Activated CD4-positive, alpha-beta T cell treated with anti-CD3 and anti-CD28 coated beads, Interleukin-10, Interleukin-2, amounts not matched to agents 100 ng/mL and 50 ng/mL, durations not matched to agents 16 hours and 8 hours (primary cell): Measurements from ENCODE around the gene RCL1.

Source experiments
- DNase-seq: peaks from one replicate; pipeline ENCODE4 v3.0.0-alpha.2; 2020

Gene RCL1

DNA sequence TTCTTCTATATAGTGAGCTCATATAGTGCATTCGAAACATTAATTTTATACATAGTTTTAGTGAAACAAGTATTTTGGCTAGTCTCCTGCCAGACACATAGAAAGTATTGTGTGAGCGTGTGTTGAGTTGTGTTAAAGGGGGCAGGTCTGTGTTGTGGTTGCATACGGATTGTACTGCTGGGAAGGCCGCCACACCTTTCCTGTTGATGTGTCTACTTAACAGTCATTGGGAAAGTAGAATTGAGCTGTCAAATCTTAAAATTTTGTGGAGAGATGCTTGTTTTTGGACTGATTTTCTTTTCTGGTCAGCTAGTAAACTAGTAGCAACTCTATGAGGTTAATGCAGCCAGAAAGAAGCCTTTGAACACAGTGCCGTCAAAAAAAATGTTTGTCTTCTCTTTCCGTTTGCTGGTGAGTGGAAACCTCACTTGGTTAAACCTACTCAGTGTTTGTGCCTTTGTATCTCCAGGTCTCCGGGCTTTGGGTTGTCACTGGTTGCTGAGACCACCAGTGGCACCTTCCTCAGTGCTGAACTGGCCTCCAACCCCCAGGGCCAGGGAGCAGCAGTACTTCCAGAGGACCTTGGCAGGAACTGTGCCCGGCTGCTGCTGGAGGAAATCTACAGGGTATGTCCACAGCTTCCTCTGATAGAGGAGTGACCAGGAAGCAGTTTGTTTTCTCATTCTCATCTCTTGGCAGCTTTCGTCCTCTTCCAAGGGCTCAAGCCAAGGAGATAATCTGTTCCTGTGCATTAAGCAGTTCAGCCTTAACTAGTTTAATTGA, 51.5 kb downstream of the RCL1 start:
- peak; percentile 58 for DNase-seq

DNA sequence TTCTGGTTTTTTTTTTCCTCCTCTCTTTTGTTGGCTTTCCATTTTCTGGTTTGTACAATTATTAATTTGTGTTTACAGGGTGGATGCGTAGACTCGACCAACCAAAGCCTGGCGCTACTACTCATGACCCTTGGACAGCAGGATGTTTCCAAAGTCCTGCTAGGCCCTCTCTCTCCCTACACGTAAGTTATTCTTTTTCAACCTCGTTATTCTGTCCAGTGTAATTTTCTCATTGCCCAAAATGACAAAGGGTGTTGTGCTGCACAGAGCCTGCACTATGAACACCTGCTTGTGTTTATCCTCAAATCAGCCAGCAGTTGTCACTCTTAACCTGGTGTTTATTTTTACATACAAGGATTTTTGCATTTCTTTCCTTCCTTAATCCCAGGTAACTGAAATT, 56.6 kb downstream of the RCL1 start:
- no peak for DNase-seq

DNA sequence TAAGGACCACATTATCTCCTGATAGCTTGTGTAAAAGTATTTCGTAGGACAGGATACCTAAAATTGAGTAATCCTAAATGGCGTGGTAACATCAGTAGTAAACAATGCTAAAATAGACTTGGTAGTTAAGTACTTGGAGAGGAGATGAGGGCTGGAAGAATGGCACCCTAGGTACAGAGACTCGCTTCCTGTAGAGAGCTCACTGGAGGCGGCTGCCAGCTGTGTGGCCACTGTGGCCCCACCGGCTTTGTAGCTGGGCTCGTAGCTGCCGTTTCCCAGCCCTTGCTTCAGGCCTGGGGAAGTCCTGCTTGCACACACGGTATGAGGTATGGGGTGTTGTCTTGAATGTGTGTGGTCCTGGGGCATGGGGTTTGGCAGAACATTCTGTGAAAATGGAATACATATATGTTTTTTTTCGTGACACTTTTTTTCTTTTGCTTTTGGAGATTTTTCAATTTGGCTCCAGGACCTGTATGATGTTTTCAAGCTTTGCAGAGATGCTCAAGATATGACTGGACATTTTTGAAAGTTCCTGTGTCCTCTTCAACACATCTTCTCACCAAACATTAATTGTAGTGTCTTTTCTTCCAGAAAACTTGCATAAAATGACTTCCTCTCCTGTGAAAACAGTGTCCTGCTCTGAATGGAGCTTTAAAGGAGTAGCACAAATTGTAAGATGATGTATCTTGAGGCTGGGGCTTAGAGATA, 58.0 kb downstream of the RCL1 start:
- DNase-seq = no peak

DNA sequence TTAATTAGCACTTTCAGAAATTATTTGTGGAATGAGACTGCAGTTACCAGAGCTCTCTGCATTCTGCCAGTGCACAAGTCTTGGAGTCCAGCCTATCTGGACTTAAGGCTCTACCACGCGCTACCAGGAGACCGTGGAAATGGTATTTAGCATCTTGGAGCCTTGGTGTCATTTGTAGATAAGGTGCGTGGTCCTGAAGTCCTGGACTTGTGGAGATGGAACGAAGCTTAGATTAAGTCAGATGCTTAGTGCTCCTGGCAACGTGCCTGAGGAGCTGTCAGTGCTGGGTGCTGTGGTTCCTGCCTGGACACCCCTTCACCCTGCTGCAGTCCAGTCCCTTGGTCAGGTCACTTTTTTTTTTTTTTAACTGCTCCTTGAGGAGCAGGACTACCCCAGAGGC, 59.7 kb downstream of the RCL1 start:
- no peak for DNase-seq

DNA sequence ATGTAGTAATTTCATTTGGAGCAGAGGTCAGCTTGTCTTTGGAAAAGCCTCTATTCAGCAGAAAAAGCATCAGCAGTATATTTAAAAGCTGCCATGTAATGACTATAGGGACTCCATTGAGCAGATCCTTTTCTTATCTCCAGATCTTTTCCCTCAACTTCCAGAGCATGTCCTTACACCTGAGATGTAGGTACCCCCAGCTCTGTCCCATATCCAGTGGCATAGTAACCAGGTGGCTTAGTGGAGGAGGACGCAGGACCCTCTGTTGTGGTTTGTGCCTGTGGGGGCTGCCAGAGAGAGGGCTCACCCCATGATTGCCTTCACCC, 61.5 kb downstream of the RCL1 start:
- no peak for DNase-seq

DNA sequence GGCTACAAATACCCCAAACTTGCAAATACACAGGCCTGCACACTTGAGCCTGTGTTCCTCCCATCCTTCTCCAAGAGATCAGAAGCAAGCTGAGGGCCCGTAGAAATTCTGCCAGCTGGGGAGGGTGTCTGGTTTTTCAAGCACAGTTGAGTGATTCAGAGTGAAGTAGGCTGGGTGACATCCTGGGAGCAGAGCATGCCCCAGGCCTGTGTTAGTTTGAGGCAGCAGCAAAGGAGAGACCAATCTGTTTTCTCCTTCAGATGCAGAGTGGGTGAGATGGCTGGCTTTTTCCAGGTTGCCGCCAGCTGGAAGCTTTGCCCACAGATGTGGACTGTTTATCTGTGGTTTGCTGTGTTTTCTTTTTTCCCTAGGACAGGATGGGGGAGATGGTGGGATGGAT, 63.1 kb downstream of the RCL1 start:
- DNase-seq = no peak

DNA sequence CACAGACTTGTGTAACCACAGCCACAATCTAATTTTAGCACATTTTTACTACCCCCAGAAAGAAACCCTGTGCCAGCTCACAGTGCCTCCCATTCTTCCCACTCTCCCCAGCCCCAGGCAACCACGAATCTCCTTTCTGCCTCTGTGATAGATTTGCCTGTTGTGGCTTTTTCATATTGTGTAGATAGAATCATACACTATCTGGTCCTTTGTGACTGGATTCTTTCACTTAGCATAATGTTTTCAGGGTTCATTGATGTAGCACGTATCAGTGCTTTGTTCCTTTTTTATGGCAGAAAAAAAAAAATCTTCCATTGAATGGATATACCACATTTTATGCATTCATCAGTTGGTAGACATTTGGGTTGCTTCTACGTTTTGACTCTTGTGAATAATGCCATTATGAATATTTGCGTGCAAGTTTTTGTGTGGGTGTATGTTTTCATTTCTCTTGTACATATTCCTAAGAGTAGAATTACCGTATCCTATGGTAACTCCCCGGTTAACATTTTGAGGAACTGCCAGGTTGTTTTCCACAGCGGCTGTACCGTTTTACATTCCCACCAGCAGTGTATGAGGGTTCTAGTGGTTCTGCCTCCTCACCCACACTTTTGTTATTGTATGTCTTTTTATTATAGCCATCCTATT, 64.5 kb downstream of the RCL1 start:
- no peak for DNase-seq

DNA sequence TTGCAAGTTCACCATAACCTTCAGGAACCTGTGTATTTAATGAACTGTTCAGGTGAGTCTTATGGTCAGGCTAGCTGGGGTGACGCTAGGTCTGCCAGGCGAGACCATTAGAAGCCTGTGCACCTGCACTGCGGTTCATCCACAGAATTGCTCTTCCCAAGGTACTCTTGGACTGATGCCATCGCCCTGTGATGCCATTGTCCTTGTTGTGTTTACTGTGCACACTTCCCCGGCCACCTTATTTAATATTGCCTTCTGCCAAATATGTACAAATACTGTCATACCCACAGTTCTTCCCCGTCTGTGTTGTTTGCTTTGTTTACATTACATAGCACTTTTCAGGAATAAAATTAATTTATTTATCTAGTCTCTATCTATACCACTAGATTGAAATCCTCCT, 66.3 kb downstream of the RCL1 start:
- no peak for DNase-seq

DNA sequence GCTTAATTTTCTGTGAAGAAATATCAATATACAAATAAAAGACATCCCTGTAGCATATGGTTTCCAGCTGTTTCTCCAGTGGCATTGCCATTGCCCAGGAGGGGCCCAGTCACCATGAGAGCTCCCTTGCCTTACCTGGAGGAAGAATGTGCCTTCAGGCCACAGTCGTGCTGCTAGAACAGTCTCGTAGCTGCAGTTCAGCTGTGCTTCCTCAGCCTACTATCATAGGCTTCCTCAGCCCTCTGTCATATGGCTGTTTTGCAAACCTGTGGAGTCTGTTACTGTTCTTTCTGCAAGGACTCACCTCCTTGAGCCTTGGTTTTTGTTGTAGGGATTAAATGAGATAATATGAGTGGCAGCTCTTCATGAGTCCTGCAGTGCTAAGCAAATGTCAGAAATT, 67.6 kb downstream of the RCL1 start:
- no peak for DNase-seq

DNA sequence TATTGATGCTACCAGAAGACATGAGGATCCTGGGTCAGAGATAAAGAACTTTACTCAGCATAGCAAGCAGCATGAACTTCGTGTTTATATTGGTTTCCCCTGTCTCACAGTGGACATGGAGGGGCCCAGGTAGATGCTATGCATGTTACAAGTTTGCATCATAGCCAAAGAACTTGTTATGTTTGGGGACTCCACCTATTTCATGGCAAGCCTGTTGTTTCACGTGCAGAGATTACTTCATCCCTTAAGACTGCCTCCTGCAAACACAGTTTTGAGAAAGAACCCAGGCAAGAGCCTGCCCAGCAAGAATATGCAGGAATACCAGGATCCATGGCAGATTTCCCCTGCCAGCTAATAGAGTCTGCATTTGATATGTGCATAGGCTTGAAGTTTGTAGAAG, 68.4 kb downstream of the RCL1 start:
- DNase-seq = no peak

DNA sequence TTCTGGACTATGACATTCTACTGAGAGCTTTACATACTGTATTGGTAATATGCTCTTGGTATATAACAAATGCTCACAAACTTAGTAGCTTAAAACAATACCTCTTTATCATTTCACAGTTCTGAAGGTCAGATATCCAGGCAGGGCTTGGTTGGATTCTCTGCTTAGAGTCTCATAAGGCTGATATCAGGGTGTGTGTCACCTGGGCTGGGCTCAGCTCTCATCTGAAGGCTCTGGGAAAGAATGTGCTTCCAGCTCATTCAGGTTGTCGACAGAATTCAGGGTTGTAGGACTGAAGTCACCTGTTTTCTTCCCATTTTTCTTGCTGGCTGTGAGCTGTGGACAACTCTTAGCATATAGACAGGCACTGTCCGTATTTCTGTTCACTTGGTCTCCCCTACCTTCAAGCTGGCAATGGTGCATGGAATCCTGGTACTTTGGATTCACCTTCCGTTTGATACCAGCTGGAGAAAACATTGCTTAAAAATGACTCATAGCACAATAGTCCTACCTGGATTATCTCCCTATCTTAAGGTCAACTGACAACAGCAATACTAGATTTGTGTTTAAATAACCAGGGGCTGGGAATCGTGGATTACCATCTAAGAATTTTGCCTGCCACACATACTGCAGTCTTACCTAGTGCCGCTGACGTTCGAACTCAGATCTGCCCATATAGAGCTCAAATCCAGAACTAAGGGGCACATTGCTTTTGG, 69.2 kb downstream of the RCL1 start:
- no peak for DNase-seq

DNA sequence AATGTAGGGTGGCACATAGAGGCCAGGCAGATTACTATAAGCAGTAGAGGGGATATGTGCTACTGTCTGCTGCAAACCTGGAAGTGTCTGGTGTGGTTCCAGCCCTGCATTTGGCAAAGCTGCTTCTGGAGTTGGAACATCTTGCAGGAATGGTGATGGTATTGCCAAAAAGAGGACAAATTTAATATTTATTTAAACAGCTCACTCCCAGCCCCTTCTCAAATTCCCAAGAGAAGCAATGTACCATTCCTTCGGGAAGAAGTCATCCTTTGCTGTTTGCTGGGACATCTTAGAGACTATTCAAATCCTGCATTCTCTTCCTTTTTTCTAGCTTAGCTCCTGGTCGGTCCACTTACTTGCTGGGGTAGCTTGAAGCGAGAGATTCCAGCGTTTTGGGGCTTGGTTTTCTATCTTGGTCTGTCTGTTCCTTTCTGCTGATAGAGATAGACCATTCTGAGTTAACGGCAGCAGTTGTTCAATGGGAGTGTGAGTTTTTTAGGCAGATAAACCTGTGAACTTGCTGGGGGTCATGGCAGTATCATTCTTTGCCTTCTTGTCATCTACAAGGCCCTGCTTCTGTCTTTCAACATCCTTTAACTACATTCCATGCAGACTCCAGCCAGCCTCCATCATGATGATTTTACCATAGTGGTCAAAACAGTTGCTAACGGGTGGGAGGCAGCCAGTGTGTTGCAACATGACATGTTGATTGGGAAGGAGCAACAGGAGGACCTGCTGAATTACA, 69.9 kb downstream of the RCL1 start:
- no peak for DNase-seq

DNA sequence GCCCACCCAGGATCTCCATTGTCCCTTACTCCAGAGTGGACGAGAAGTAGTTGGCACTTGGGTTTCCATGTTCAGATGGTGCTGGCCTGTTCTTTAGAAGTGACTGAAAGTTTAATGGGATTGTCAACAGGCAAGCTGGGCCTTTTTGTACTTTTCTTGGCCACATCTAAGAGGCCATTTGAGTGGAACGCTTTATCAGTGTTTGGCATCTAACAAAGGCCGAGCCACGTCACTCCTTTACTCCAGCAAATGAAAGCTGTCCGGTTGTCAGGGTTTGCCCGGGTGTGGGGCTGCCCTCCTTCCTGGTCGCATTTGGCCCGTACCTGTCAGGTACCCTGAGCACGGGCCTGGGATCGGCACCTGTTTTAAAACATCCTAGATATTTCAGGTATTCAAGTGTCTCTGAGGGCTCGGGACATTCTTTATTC, 71.5 kb downstream of the RCL1 start:
- no peak for DNase-seq

DNA sequence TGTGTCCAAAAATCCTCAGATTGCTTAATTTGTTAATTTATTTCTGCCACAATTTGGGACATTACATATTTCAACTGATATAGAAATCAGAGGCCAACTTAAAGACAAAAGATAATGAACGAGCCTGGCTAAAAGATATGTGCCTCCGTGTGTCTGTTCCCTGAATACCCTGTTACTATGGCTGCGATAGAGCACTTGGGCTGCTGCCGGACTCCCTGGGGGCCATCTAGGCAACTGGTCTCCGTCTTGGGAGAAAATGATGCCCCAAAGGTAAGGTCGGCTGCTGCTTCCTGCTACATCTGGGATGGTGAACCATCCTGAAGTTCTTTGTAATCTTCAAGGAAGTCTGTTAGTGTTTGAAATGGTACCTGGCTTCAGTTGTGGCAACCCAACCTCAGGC, 72.0 kb downstream of the RCL1 start:
- DNase-seq = no peak

DNA sequence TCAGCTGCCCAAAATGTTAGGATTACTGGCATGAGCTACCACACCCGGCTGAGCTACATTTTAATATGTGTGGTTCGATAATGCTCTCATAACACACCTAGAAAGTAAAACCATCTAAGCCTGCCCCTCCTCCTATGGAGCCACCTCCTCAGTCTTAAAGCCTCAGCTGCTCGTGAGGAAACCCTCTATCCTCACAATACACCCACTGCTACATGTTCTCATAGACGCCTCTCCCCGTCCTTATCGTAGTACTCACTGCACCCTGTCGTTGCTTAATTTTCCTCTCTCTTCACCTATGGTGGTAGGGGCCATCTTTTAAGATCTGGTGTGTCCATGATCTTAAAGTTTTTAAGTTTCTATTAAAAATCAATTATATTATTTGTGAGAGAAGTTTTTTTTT, 72.9 kb downstream of the RCL1 start:
- peak; percentile 69 for DNase-seq

DNA sequence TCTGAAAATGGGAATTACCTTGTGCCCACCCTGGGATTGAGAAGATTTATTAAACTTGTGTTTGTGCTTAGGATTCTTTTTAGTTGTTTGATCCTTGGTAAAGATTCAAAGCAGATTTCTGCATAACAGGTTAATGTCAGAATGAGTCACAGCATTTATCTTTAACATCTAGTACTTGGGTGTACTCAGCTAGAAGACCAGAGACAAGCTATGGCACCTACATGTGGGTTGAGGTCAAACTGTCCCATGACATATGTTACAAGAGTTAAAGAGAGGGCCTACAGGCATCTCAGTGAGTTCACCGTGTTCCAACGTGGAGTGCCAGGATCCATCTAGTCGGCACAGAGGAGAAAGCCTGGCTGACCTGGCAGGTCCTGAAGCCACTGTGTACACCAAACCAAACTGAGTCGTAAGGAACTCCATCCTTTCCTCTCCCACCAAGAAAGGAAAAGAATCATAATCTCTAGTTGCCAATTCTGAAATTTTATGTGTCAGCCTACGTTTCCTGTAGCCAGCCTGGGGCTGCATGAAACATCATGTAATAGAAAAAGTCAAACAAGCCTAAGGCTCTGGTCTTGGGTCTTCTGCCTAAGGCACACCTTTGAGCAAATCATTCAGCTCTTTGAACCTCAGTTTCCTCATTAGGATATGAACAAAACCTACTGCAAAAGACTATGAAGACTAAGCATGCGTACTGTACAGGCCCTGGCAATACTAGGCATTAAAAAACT, 73.7 kb downstream of the RCL1 start:
- DNase-seq = peak; percentile 72

DNA sequence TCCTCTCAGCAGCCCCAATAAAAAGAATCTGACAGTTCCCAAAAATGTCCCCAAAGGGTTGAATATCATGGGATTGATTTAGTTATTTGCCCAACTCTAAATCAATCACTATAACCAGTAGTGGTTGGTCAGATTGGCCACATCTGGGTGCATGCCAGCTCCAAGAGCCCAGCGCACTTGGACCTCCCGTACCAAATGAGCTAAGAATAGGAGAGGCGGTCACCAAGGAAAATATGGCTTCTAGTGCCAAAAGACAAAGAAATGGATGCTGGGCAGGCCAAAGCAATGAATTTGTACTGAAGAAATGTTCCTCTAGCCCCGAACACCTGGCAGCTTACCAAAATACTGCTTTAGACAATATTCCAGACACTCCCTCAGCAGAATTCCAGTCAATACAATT, 80.3 kb downstream of the RCL1 start:
- DNase-seq = no peak

DNA sequence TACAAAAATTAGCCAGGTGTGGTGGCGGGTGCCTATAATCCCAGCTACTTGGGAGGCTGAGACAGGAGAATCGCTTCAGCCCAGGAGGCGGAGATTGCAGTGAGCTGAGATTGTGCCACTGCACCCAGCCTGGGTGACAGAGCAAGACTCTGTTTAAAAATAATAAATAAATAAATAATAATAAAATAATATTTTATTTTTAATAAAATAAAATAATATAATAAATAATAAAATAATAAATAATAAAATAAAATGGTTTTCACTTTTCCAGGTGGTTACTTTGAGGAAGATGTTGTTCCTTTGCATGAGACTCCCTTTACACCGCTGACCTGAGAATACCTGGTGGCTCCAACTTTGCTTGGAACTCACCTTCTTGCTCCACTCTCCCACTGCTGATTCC, 82.8 kb downstream of the RCL1 start:
- no peak for DNase-seq

DNA sequence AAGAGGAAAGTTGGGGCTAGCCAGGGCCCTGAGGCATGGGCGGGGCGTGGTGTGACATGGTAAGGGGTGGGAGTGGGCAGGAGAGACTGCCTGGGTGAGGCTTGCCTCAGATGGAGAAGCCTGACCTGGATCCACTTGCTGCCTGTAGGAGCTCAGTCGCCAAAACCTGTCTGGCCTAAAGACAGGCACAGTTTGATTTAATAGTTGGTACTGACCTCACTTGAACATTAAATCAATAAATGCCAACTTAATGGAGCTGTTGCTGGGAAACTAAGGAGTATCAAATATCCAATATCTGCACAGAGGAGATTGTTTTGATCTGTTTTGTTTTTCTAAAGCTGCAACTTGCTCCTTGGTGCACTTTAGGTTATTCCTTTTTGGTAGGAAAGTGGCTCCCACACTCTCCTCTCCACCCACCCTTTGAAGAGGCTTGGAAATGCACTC, 86.4 kb downstream of the RCL1 start:
- no peak for DNase-seq

DNA sequence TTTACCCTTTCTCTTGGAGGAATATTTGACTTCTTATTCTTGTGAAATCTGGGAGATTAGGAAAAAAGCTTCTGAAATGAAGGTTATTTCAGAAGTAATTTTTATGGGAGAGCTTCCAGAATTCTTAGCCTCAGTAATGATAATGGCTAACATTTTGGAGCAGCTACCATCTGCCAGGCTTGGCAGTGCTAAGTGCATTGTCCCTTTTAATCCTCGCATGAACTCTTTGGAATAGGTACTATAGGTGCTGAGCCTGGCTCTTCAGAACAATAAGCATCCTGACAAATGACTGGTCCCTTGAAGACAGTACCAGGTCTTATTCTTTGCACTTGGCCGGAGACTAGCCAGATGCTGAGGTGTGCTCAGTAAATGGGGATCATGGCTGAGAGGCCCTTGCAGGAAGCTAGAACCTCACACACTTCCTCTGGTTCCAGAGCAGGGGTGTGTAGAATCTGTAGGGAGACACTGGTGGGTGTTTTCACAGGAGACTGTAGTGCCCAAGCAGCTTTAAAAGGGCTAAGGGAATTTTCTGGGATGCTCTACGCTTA, 90.7 kb downstream of the RCL1 start:
- no peak for DNase-seq

DNA sequence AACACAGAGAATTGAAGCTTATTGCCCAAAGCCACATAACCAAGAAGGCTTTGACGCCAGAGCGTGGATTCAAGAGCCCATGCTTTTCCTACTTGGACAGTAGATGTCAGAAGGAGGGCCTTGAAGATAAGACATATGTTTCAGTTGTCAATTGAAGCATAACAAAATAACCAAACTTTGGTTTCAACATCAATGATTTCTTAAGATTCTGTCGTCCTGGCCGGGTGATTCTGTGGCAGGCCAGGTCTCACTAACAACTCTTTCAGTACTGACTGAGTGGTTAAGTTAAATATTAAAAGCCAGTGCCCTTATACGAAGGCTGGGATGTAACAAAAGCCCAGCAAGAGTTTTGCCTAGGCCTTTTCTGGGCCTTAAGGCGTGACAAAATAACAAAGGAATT, 94.0 kb downstream of the RCL1 start:
- no peak for DNase-seq

DNA sequence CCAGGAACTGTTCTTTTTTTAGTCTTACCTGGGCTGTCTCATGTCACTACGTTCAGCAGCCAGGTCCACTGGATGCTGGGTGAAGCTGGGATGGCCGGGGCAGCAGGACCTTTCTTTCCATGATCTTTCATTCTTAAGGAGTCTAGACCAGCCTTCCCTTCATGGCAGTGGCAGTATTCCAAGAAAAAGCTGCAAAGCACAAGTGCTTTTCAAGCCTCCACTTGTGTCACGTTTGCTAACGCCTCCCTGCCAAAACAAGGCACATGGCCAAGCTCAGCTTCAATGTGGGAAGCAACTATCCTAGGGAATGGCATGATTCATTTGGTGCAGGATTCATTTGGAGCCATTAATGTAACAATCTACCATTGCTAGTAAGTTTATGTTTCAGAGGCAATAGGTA, 94.8 kb downstream of the RCL1 start:
- DNase-seq = no peak
